ENCODE data around the gene CUL9. TPM values are rescaled to one million over a fixed set of nuclear protein-coding genes. Genes with fewer than 3 reads are reported as not detected.

CUL9 gene
- total RNA-seq, 2 experiments from 2014 or later: 75.1 to 80.8 TPM

DNA sequence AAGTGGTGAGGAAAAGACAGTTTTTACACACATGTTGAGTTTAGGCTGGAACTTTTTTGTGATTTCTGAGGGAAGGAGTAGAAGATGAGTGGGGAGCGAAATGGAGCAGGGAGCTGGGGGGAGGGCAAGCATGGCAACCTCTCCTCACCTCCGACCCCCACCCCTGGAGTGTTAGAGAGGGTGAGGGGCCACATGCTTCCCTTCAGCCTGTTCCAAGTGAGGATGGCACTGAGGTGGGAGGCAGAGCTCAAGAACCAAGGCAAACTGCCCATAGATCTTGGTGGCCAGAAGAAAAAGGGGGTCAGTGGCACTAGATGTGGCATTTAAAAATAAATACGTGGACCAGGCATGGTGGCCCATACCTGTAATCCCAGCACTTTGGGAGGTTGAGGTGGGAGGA lies 66.1 kb downstream of the CUL9 start:
- H3K36me3 Mint-ChIP-seq: no peaks in the 10 kb centered on the region
- POLR2A ChIA-PET: interaction anchor here (1.3 kb wide), 1 partner anchor 10 kb away, joined by 3 read pairs; no protein-coding TSS in a partner anchor
- no peak for ATAC-seq (ENCODE audit: low read depth)
- H3K9me3 Mint-ChIP-seq: no peaks in the 10 kb centered on the region
- H3K27me3 Mint-ChIP-seq: peaks cover 28% of the 10 kb centered on the region
- H3K4me1 Mint-ChIP-seq: peaks cover 7% of the 10 kb centered on the region
- no peak overlapping the region for H3K27ac Mint-ChIP-seq
- H3K4me3 Mint-ChIP-seq: peak overlapping the region; percentile 84
- DNase-seq: no peak

DNA sequence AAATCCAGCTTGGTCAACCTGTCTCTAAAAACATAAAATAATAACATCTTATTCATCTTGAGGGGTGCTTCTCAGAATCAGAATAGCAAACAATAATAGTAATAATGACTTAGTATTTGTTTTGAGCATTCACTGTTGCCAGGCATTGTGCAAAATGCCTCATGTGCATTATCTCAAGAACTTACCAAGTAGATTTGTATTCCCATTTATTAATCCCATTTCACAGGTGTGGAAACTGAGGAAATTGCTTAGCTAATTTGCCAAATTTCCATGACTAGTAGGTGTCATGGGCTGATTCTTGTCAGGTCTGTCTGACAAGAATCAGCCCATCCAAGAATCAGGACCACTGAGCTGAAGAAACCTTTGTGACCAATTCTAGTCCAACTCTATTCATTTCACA lies 66.8 kb downstream of the CUL9 start:
- Mint-ChIP-seq H3K27me3 (peaks cover 28% of the 10 kb centered on the region), H3K4me1 (peaks cover 7% of the 10 kb centered on the region), H3K4me3 (no peak overlapping the region), H3K36me3 (no peaks in the 10 kb centered on the region), H3K27ac (no peak overlapping the region), H3K9me3 (no peaks in the 10 kb centered on the region)
- POLR2A ChIA-PET: no interaction called here
- no peak for DNase-seq
- no peak for ATAC-seq (ENCODE audit: low read depth)

- Mint-ChIP-seq H3K4me1 (peaks cover 7% of the 10 kb centered on the region), H3K27me3 (peaks cover 28% of the 10 kb centered on the region), H3K27ac (no peak overlapping the region), H3K4me3 (no peak overlapping the region), H3K36me3 (no peaks in the 10 kb centered on the region), H3K9me3 (no peaks in the 10 kb centered on the region)
- POLR2A ChIA-PET: no interaction called here
- DNase-seq: no peak
- no peak for ATAC-seq (ENCODE audit: low read depth)
These were observed 69.0 kb downstream of the CUL9 start for GRCh38 chr6:43250992-43251373.

- Mint-ChIP-seq H3K27me3 (peaks cover 25% of the 10 kb centered on the region), H3K9me3 (no peaks in the 10 kb centered on the region), H3K36me3 (no peaks in the 10 kb centered on the region), H3K4me1 (peaks cover 3% of the 10 kb centered on the region), H3K27ac (no peak overlapping the region), H3K4me3 (no peak overlapping the region)
- DNase-seq: no peak
- POLR2A ChIA-PET: no interaction called here
- ATAC-seq (ENCODE audit: low read depth): no peak
These were observed 71.4 kb downstream of the CUL9 start for GRCh38 chr6:43253401-43253800.

- no peak for ATAC-seq (ENCODE audit: low read depth)
- H3K27me3 Mint-ChIP-seq: peaks cover 22% of the 10 kb centered on the region
- DNase-seq: no peak
- POLR2A ChIA-PET: no interaction called here
- H3K36me3 Mint-ChIP-seq: no peaks in the 10 kb centered on the region
- no peak overlapping the region for H3K4me3 Mint-ChIP-seq
- H3K4me1 Mint-ChIP-seq: peaks cover 3% of the 10 kb centered on the region
- H3K9me3 Mint-ChIP-seq: no peaks in the 10 kb centered on the region
- H3K27ac Mint-ChIP-seq: no peak overlapping the region
These were observed 72.3 kb downstream of the CUL9 start for GRCh38 chr6:43254138-43254817.

DNA sequence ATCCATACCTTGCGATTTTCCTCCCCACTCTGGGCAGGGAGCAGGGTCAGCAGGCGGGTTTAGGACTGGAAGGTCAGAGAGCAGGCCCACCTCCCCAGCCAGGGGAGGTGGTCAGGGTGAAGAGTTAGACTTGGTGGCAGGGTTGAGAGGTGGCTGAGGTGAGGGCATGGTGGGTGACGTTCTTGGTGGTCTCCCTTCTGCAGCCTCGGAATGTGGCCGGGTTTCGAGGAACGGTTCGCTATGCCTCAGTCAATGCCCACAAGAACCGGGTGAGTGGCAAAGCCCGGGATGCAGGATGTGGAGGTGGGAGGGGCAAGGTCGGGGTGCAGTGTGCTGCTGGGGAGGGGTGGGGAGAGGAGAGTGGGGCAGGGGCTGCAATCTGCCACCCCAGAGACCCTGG lies 72.8 kb downstream of the CUL9 start:
- Mint-ChIP-seq H3K4me1 (peaks cover 3% of the 10 kb centered on the region), H3K36me3 (no peaks in the 10 kb centered on the region), H3K27me3 (peaks cover 19% of the 10 kb centered on the region), H3K27ac (peak overlapping the region; percentile 20), H3K4me3 (no peak overlapping the region), H3K9me3 (no peaks in the 10 kb centered on the region)
- ATAC-seq (ENCODE audit: low read depth) (no peak), DNase-seq (no peak)
- POLR2A ChIA-PET: no interaction called here

DNA sequence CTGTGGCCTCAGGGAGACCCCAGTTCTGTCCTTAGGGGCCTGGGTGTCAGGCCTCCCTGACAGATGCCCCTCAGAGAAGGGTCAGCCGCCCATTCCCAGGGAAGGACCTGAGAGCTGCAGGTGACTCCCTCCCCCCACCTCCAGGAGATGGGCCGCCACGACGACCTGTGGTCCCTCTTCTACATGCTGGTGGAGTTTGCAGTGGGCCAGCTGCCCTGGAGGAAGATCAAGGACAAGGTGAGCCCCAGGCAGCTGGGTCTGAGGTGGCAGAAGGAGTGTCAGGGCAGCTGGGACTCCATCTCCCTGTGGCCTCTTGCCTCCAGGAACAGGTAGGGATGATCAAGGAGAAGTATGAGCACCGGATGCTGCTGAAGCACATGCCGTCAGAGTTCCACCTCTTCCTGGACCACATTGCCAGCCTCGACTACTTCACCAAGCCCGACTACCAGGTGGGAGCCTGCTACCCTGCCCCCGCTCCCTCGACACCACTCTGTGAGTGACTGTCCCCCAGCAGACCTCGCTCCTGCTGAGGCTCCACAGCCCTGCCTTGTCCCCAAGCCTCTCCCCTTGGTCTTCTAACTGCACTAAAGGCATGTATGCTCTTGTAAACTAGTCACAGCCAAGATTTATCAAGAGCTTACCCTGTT lies 73.5 kb downstream of the CUL9 start:
- H3K4me3 Mint-ChIP-seq: no peak overlapping the region
- no peaks in the 10 kb centered on the region for H3K36me3 Mint-ChIP-seq
- peaks cover 3% of the 10 kb centered on the region for H3K4me1 Mint-ChIP-seq
- no peak for DNase-seq
- POLR2A ChIA-PET: no interaction called here
- peaks cover 23% of the 10 kb centered on the region for H3K27me3 Mint-ChIP-seq
- H3K9me3 Mint-ChIP-seq: no peaks in the 10 kb centered on the region
- ATAC-seq (ENCODE audit: low read depth): no peak
- no peak overlapping the region for H3K27ac Mint-ChIP-seq

- no peak overlapping the region for H3K27ac Mint-ChIP-seq
- no peaks in the 10 kb centered on the region for H3K4me1 Mint-ChIP-seq
- H3K9me3 Mint-ChIP-seq: no peaks in the 10 kb centered on the region
- peaks cover 11% of the 10 kb centered on the region for H3K27me3 Mint-ChIP-seq
- H3K36me3 Mint-ChIP-seq: no peaks in the 10 kb centered on the region
- POLR2A ChIA-PET: interaction anchor here (0.5 kb wide), 1 partner anchor 158 kb away, joined by 4 read pairs; no protein-coding TSS in a partner anchor
- no peak overlapping the region for H3K4me3 Mint-ChIP-seq
- DNase-seq: no peak
- no peak for ATAC-seq (ENCODE audit: low read depth)
These were observed 74.8 kb downstream of the CUL9 start for GRCh38 chr6:43256670-43257366.

- no peak for ATAC-seq (ENCODE audit: low read depth)
- POLR2A ChIA-PET: interaction anchor here (0.5 kb wide), 1 partner anchor 157 kb away, joined by 4 read pairs; no protein-coding TSS in a partner anchor
- no peak overlapping the region for H3K4me3 Mint-ChIP-seq
- DNase-seq: no peak
- no peaks in the 10 kb centered on the region for H3K36me3 Mint-ChIP-seq
- no peak overlapping the region for H3K27ac Mint-ChIP-seq
- H3K27me3 Mint-ChIP-seq: peaks cover 11% of the 10 kb centered on the region
- no peaks in the 10 kb centered on the region for H3K4me1 Mint-ChIP-seq
- H3K9me3 Mint-ChIP-seq: no peaks in the 10 kb centered on the region
These were observed 75.6 kb downstream of the CUL9 start for GRCh38 chr6:43257367-43258145.

GRCh38 chr6:43258180-43258579 lies 76.2 kb downstream of the CUL9 start:
- H3K27me3 Mint-ChIP-seq: peaks cover 6% of the 10 kb centered on the region
- ATAC-seq (ENCODE audit: low read depth) (no peak), DNase-seq (no peak)
- H3K4me1 Mint-ChIP-seq: no peaks in the 10 kb centered on the region
- H3K4me3 Mint-ChIP-seq: no peak overlapping the region
- no peaks in the 10 kb centered on the region for H3K36me3 Mint-ChIP-seq
- no peaks in the 10 kb centered on the region for H3K9me3 Mint-ChIP-seq
- no peak overlapping the region for H3K27ac Mint-ChIP-seq
- POLR2A ChIA-PET: interaction anchor here (1.1 kb wide), 1 partner anchor 21 kb away, joined by 3 read pairs; no protein-coding TSS in a partner anchor

DNA sequence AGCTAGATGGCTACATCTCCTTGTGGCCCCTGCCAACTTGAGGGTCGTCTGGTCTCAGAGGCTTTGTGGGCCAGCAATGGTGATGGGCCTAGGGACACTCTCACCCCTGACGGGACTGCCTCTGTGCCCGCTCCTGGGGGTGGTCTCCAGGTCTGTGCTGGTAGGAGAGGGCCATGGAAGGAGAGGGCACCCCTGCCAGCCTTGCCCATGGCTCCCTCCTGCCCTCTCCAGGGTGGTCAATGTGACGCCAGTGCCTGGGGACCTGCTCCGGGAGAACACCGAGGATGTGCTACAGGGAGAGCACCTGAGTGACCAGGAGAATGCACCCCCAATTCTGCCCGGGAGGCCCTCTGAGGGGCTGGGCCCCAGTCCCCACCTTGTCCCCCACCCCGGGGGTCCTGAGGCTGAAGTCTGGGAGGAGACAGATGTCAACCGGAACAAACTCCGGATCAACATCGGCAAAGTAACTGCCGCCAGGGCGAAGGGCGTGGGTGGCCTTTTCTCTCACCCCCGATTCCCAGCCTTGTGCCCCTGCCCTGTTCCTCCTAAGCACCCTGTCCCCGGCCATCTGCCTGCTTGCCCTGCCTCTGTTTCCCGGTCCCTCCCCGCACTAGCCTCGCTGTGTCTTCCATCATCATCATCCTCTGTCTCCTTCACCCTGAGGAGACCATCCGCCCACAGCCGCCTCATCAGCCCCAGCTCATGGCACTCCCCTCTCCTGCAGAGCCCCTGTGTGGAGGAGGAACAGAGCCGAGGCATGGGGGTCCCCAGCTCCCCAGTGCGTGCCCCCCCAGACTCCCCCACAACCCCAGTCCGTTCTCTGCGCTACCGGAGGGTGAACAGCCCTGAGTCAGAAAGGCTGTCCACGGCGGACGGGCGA lies 77.1 kb downstream of the CUL9 start:
- Mint-ChIP-seq H3K27ac (no peak overlapping the region), H3K27me3 (peaks cover 6% of the 10 kb centered on the region), H3K36me3 (no peaks in the 10 kb centered on the region), H3K9me3 (no peaks in the 10 kb centered on the region), H3K4me3 (no peak overlapping the region), H3K4me1 (no peaks in the 10 kb centered on the region)
- POLR2A ChIA-PET: interaction anchor here (1.1 kb wide), 1 partner anchor 20 kb away, joined by 3 read pairs; no protein-coding TSS in a partner anchor
- ATAC-seq (ENCODE audit: low read depth): no peak
- DNase-seq: no peak

DNA sequence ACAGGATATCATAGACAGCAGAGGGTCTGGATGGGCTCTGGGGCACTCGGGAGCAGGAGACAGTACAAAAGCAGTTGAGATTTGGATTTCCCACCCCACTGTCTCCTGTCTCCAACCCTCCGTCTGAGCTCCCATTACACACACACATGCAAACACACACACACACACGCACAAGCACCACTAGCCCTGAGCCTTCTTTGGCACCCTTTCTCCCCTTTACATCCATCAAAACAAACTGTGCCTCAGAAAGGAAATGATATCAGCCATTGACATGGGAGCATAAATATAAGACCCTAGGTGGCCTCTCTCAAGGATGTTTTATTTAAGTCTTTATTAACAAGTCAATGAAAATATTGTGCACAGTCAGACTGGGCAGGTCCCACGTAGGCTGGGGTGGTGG lies 78.8 kb downstream of the CUL9 start:
- Mint-ChIP-seq H3K27me3 (peaks cover 6% of the 10 kb centered on the region), H3K9me3 (no peaks in the 10 kb centered on the region), H3K4me3 (no peak overlapping the region), H3K27ac (no peak overlapping the region), H3K36me3 (no peaks in the 10 kb centered on the region), H3K4me1 (no peaks in the 10 kb centered on the region)
- POLR2A ChIA-PET: no interaction called here
- DNase-seq (no peak), ATAC-seq (ENCODE audit: low read depth) (no peak)
